Thoracic aorta (tissue), 2 donors: ENCODE measurements around the gene LZTS3. TPM values are rescaled to one million over a fixed set of nuclear protein-coding genes. Genes with fewer than 3 reads are reported as not detected.
A peak's percentile ranks its signal among the peaks of the same experiment; 100 is the strongest.
"Not testable (repeated sequence)": the region's sequence is repeated elsewhere in the genome, so short reads cannot be mapped to it uniquely, and the experiment has no call there.

Experiments used
- ATAC-seq: fragments of 150-250 bp; one replicate; pipeline ENCODE4 v1.8.0; 2017; ENCODE audit warnings: low read depth; ENCODE audit not compliant: insufficient number of reproducible peaks, low FRiP score
- DNase-seq: peaks from one replicate; pipeline ENCODE4 v3.0.0-alpha.2; 2020; ENCODE audit warnings: low spot score
- H3K27ac ChIP-seq, 2 donors: fragments of 200-600 bp; sonication (generic); 1 replicate in 1 of 2; 2 replicates in 1 of 2; pipeline ENCODE4 v1.5.1; 2016; ENCODE audit warnings: mild to moderate bottlenecking in 2 of 2, moderate library complexity in 2 of 2
- H3K27me3 ChIP-seq: fragments of 200-600 bp; sonication (generic); replicated peaks from 2 replicates; pipeline ENCODE4 v1.6.0; 2016; ENCODE audit warnings: mild to moderate bottlenecking; ENCODE audit not compliant: insufficient read depth
- H3K36me3 ChIP-seq: fragments of 200-600 bp; sonication (generic); one replicate; pipeline ENCODE4 v1.5.1; 2016
- H3K4me1 ChIP-seq, 2 donors: fragments of 200-600 bp; sonication (generic); 1 replicate in 1 of 2; 2 replicates in 1 of 2; pipeline versions ENCODE4 v1.5.1 to v1.6.0; 2016; ENCODE audit warnings: low read depth in 2 of 2, mild to moderate bottlenecking in 1 of 2; ENCODE audit not compliant: control insufficient read depth in 1 of 2
- H3K4me3 ChIP-seq: fragments of 200-600 bp; sonication (generic); 2 replicates; pipeline ENCODE4 v1.5.1; 2016; ENCODE audit warnings: mild to moderate bottlenecking
- H3K9me3 ChIP-seq: fragments of 200-600 bp; sonication (generic); 2 replicates; pipeline ENCODE4 v1.5.1; 2016
- CTCF ChIP-seq: fragments of 200-600 bp; sonication (generic); IDR thresholded peaks from one replicate; pipeline ENCODE4 v1.5.1; 2019; ENCODE audit warnings: antibody characterized with exemption
- total RNA-seq, 2 donors: library from RNA; depleted of rRNA; stranded (reverse); fragments of >200 nt; gene quantifications; one replicate each; pipeline versions ENCODE4 v1.1.0 to v1.2.3, GENCODE V29; 2016

Gene LZTS3
- total RNA-seq, 2 donors from 2014 or later = 9.5 to 18.1 TPM

GRCh38 chr20:3161316-3162079, 11.9 kb downstream of the LZTS3 start:
- DNase-seq (no peak), ATAC-seq (no peak)
- H3K27ac ChIP-seq = no peak overlapping the region
- H3K36me3 ChIP-seq = no peaks in the 10 kb centered on the region
- H3K4me3 ChIP-seq = no peak overlapping the region
- no peaks in the 10 kb centered on the region for H3K27me3 ChIP-seq
- no peaks in the 10 kb centered on the region for H3K9me3 ChIP-seq
- no peak for TF ChIP-seq CTCF
- peaks cover 15 to 29% of the 10 kb centered on the region in 2 donors for H3K4me1 ChIP-seq

- Histone ChIP-seq H3K4me1 (peaks cover 15 to 40% of the 10 kb centered on the region in 2 donors), H3K36me3 (no peaks in the 10 kb centered on the region), H3K4me3 (peak overlapping the region; percentile 99), H3K27ac (no peak overlapping the region), H3K9me3 (no peaks in the 10 kb centered on the region), H3K27me3 (no peaks in the 10 kb centered on the region)
- DNase-seq (no peak), ATAC-seq (no peak)
- no peak for TF ChIP-seq CTCF
Observed at GRCh38 chr20:3160418-3160817, 12.9 kb downstream of the LZTS3 start.

GRCh38 chr20:3158968-3159431, 14.3 kb downstream of the LZTS3 start:
- Histone ChIP-seq H3K4me3 (peak overlapping the region; percentile 99), H3K27me3 (no peaks in the 10 kb centered on the region), H3K36me3 (no peaks in the 10 kb centered on the region), H3K27ac (peak overlapping the region; percentile 84), H3K9me3 (no peaks in the 10 kb centered on the region), H3K4me1 (peaks cover 15 to 41% of the 10 kb centered on the region in 2 donors)
- no peak for DNase-seq
- TF ChIP-seq CTCF = no peak
- ATAC-seq = no peak

GRCh38 chr20:3157817-3158216, 15.5 kb downstream of the LZTS3 start:
- ATAC-seq (no peak), DNase-seq (no peak)
- H3K9me3 ChIP-seq = no peaks in the 10 kb centered on the region
- no peaks in the 10 kb centered on the region for H3K36me3 ChIP-seq
- no peaks in the 10 kb centered on the region for H3K27me3 ChIP-seq
- TF ChIP-seq CTCF = no peak
- H3K4me1 ChIP-seq = peaks cover 18 to 49% of the 10 kb centered on the region in 2 donors
- peak overlapping the region; percentile 99 for H3K4me3 ChIP-seq
- H3K27ac ChIP-seq = peak overlapping the region in 1 of 2 donors; percentile 0

GRCh38 chr20:3156811-3157619, 16.3 kb downstream of the LZTS3 start:
- ATAC-seq (no peak), DNase-seq (no peak)
- TF ChIP-seq CTCF = no peak
- Histone ChIP-seq H3K36me3 (no peaks in the 10 kb centered on the region), H3K27me3 (no peaks in the 10 kb centered on the region), H3K9me3 (no peaks in the 10 kb centered on the region), H3K4me1 (peaks cover 26 to 57% of the 10 kb centered on the region in 2 donors), H3K4me3 (no peak overlapping the region), H3K27ac (no peak overlapping the region)

GRCh38 chr20:3152057-3152644, 21.2 kb downstream of the LZTS3 start:
- DNase-seq, H3K4me3 ChIP-seq, H3K27ac ChIP-seq, H3K36me3 ChIP-seq, H3K9me3 ChIP-seq, ATAC-seq, H3K27me3 ChIP-seq: not testable (repeated sequence)
- H3K4me1 ChIP-seq = peaks cover 16 to 39% of the 10 kb centered on the region in 2 donors
